ENCODE results near the gene FANK1. TPM values are rescaled to one million over a fixed set of nuclear protein-coding genes. Genes with fewer than 3 reads are reported as not detected.

Gene FANK1
- total RNA-seq, 1 experiment from 2014 or later, result 1.4 TPM

- CTCF ChIA-PET, result no interaction called here
- H3K4me1 ChIP-seq (ENCODE audit: insufficient read depth, low read length, poor library complexity, severe bottlenecking), result no peaks in the 10 kb centered on the region
- H3K36me3 ChIP-seq (ENCODE audit: insufficient read depth, low read length, poor library complexity, severe bottlenecking), result no peaks in the 10 kb centered on the region
- BruUV-seq (replicated peaks), result no TSS peak
- TF ChIP-seq CTCF (conservative IDR thresholded peaks at IDR 0.05; ENCODE audit: low read depth, low read length), result no peak
- no peak for TF ChIP-seq EZH2 (IDR thresholded peaks at IDR 0.05; ENCODE audit: borderline replicate concordance, low read depth, low read length, poor library complexity, severe bottlenecking)
- H3K27me3 ChIP-seq (replicated peaks; ENCODE audit: insufficient read depth, low read depth, low read length, poor library complexity), result no peaks in the 10 kb centered on the region
- no peaks in the 10 kb centered on the region for H3K9me3 ChIP-seq (ENCODE audit: low read depth, low read length, poor library complexity, severe bottlenecking)
- DNase-seq (ENCODE audit: low spot score), result no peak
- intact Hi-C loops (cut with micrococcal nuclease; ENCODE audit: unreplicated experiment), result no loop called here
- no peak overlapping the region for H3K4me3 ChIP-seq (ENCODE audit: low read depth, low read length, poor library complexity, severe bottlenecking)
- no peak overlapping the region for H3K27ac ChIP-seq (ENCODE audit: low read depth, low read length, poor library complexity, severe bottlenecking)
- POLR2A ChIA-PET (ENCODE audit: low non-redundant PET), result no interaction called here
These were observed 155.8 kb downstream of the FANK1 start for GRCh38 chr10:126052171-126052570.

GRCh38 chr10:126054191-126054590, 157.8 kb downstream of the FANK1 start:
- intact Hi-C loops (cut with micrococcal nuclease; ENCODE audit: unreplicated experiment), result no loop called here
- H3K27me3 ChIP-seq (replicated peaks; ENCODE audit: insufficient read depth, low read depth, low read length, poor library complexity), result peaks cover 4% of the 10 kb centered on the region
- DNase-seq (ENCODE audit: low spot score), result no peak
- no peaks in the 10 kb centered on the region for H3K36me3 ChIP-seq (ENCODE audit: insufficient read depth, low read length, poor library complexity, severe bottlenecking)
- ChIA-PET CTCF (no interaction called here), POLR2A (ENCODE audit: low non-redundant PET) (no interaction called here)
- H3K9me3 ChIP-seq (ENCODE audit: low read depth, low read length, poor library complexity, severe bottlenecking), result no peaks in the 10 kb centered on the region
- H3K27ac ChIP-seq (ENCODE audit: low read depth, low read length, poor library complexity, severe bottlenecking), result no peak overlapping the region
- no peak for TF ChIP-seq CTCF (conservative IDR thresholded peaks at IDR 0.05; ENCODE audit: low read depth, low read length)
- TF ChIP-seq EZH2 (IDR thresholded peaks at IDR 0.05; ENCODE audit: borderline replicate concordance, low read depth, low read length, poor library complexity, severe bottlenecking), result no peak
- no peak overlapping the region for H3K4me3 ChIP-seq (ENCODE audit: low read depth, low read length, poor library complexity, severe bottlenecking)
- H3K4me1 ChIP-seq (ENCODE audit: insufficient read depth, low read length, poor library complexity, severe bottlenecking), result no peaks in the 10 kb centered on the region
- BruUV-seq (replicated peaks), result no TSS peak

GRCh38 chr10:126057494-126057893, 161.1 kb downstream of the FANK1 start:
- ChIA-PET POLR2A (ENCODE audit: low non-redundant PET) (no interaction called here), CTCF (no interaction called here)
- no peaks in the 10 kb centered on the region for H3K9me3 ChIP-seq (ENCODE audit: low read depth, low read length, poor library complexity, severe bottlenecking)
- H3K4me3 ChIP-seq (ENCODE audit: low read depth, low read length, poor library complexity, severe bottlenecking), result no peak overlapping the region
- no peaks in the 10 kb centered on the region for H3K36me3 ChIP-seq (ENCODE audit: insufficient read depth, low read length, poor library complexity, severe bottlenecking)
- no peak overlapping the region for H3K27ac ChIP-seq (ENCODE audit: low read depth, low read length, poor library complexity, severe bottlenecking)
- H3K27me3 ChIP-seq (replicated peaks; ENCODE audit: insufficient read depth, low read depth, low read length, poor library complexity), result peaks cover 8% of the 10 kb centered on the region
- intact Hi-C loops (cut with micrococcal nuclease; ENCODE audit: unreplicated experiment), result no loop called here
- TF ChIP-seq CTCF (conservative IDR thresholded peaks at IDR 0.05; ENCODE audit: low read depth, low read length) (no peak), EZH2 (IDR thresholded peaks at IDR 0.05; ENCODE audit: borderline replicate concordance, low read depth, low read length, poor library complexity, severe bottlenecking) (no peak)
- no peak for DNase-seq (ENCODE audit: low spot score)
- no TSS peak for BruUV-seq (replicated peaks)
- no peaks in the 10 kb centered on the region for H3K4me1 ChIP-seq (ENCODE audit: insufficient read depth, low read length, poor library complexity, severe bottlenecking)
